NCI-H2196 (cell line): ENCODE results near the gene PSEN1.

Experiments
- DNase-seq: peaks from one replicate; lab custom pipeline; 2025; ENCODE audit not compliant: unreplicated experiment; lab: John Stamatoyannopoulos, UW

The PSEN1 gene

DNA sequence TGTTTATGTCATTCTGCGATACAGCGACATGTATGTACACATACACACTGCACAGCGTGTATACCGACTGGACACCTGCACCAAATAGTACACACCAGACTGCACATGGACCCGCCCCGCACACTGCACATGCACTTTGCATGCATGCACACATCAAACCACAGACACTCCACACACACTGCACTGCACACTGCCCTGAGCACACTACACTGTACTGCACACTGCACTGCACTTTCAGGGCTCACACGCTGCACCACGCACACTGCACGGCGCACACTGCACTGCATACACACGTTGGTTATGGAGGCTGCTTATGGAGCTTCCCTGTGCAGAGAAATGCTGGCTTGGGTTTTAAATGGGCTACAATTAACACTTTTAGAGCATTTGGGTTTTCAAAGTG, 102.6 kb downstream of the PSEN1 start:
- DNase-seq: no peak

DNA sequence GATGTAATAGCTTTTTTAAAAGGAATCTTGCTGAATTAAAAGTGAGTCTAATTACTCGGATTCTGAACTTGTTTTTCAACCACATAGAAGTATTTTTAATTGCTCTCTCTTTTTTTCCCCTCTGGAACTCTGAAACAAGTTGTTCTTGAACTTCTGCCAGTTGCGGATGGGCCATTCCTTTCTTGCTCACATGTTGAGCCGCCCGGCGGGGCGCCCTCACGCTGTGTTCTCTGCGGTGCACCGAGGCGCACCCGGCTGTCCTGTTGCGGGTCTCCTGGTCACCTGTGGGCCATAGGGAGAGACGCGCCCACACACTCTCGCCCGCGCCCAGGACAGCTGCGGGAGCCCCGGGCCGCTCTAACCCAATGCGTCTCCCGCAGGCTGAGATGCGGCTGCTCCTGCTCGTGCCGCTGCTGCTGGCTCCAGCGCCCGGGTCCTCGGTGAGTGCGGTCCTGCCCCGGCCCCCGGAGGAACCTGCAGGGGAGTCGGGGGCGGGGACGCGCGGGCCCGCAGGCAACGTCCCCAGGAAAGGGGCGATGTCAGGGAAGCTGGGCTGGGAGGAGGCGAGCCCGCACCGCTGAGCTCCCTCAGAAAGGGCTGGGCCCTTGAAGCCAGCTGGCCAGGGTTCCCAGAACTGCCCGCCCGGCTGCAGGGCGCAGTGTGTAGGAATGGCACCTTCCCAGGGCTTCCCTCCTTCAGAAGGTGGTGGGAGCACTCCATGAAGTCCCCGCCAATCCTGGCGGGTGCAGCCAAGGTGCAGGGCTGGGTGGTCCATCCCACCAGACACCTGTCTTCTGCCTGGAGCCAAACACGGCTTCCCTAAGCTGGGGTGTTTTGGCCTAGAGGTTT, 103.3 kb downstream of the PSEN1 start:
- no peak for DNase-seq

DNA sequence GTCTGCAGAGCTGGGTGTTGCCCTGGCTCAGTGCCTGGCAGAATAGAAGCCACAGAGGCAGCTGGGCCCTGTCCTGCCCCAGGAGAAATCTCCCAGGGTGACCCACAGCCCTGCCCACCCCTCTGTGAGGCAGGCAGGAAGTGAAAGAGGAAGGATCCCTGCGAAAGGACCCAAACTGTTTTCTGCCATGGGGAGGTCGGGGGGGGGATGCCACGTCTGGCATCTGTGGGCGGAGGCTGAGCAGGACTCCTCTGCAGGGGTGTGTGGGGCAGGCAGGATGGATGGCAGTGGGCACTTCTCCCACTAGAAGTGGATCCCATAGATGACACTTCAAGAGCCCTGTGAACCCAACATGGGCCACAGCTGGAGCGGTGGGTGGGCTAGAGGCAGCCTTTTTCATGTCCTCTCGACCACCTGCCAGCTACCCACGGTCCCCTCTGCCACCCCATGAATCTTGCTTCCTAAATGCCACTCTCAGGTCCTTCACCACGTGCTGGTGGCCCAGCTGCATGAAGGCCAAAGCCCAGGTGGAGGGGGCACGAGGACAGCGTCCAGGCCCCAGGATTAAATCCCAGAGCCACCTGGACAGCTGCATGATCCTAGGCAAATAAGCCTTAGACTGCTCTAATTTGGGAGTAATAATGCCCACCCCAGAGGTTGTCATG, 104.6 kb downstream of the PSEN1 start:
- DNase-seq: no peak

DNA sequence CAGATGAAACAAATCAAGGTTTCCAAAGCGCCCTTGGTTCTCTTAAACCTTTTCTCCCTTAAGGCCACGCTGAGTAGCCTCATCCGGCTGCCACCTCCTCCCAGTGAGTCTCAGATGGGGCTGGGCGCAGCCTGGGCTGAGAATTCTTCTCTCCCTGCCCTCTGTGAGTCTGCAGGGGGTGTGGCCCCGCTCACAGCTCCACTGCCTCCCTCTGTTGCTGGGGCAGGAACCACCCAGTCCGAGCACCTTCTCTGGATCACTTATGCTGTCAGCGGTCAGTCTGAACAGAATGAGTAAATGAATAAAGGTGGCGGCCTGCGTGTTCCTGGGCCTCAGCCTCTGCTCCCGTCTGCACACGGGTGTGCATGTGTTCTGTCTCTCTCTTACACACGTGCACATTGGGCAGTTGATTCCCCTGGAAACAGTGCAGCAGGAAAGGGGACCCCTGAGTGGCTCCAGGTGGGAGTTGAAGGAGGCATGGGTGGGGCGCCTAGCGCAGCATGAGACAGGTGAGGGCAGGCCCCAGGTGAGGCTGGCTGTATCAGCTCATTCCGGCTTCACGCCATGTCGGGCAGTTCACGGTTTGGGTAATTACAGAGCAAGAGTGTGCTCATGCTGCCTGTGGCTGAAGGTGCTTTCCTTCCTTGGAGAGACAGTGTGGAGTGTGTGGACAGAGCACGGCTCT, 105.3 kb downstream of the PSEN1 start:
- no peak for DNase-seq

DNA sequence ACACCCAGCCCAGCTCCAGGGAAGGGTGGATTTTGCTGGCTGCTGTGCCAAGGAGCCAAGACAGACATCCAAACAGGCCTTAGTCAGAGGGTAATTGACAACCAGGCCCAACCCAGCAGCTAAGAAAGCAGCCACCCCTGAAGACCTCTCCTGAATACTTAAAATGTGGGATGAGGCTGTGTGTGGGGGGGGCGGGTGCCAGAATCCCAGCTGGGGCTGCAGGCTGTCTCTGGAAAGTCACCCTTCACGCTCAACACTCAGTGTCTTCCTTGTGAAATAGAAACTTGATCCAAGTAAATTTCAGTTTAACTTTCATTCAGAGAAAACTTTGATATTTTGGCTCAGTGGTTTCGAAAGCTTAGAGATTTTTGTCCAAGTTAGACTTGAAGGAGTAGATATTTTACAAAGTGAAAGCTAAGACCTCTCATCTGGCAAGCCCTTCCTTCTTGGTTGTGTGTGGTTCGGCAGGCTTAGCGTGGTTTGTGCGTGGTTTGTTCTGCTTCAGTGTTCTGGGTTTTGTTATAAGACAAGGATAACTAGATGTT, 106.1 kb downstream of the PSEN1 start:
- DNase-seq: no peak

DNA sequence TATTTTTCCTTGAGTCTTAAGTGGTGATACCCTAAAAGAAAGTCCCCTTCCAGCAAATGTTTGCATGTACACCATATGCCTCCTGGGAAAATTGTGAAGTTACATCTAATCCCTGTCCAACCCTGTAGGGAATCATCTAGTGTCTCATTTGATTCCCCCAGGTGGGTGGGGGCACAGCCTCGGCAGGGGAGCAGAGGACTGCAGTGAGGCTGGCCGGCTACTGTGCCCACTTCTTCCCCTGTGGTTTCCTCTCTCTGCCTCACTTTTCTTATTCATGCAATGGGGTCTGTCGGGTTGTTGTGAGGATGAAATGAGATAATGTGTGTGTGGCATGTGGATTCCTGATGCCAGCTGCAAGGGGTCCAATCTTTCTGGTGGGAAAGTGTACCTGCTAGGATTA, 107.0 kb downstream of the PSEN1 start:
- no peak for DNase-seq

DNA sequence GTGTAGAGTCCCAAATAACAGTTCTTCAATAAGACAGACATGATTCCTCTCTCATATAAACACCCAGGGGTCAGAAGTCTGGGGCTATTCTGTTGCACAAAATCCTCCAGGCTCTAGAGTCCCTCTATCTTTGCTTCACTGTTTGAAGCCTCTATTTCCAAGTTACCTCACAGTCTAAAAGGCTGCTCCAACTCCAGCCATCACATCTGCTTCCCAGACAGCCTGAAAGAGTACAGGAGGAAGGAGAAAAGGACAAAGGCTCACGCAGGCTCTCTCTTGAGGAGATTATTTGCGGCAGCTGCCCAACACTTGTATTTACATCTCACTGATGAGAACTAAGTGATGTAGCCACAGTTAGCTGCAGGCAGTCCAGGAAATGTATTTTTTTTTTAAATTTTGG, 107.4 kb downstream of the PSEN1 start:
- no peak for DNase-seq

DNA sequence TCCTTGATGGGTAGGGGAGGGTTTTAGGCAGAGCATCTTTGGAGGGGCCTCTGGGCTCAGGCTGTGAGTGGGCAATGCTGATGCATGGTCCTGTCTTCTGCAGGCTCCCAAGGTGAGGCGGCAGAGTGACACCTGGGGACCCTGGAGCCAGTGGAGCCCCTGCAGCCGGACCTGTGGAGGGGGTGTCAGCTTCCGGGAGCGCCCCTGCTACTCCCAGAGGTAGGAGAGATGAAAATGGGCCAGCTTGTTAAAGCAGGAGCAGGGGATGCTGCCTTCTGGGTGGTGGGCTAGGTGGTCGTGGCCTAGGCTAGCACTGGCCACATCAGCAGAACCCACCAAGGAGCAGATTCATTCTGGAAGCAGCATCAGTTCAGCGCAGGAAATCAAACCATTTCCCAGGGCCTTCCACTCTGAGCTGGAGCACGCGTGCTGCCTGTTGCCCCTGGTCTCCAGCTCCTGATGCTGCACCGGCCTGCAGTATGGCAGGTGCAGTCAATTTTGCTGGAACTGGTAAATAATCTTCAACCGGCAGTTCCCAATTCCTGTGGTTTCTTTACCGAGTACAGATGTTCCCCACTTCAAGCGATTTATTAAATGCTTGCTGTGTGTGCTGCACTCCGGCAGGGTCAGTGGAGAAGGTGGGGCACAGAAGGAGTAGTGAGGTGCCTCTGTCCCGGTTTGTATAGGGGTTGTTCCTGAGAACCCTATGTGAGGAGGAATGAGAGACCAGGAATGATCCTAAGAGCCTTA, 108.4 kb downstream of the PSEN1 start:
- no peak for DNase-seq

DNA sequence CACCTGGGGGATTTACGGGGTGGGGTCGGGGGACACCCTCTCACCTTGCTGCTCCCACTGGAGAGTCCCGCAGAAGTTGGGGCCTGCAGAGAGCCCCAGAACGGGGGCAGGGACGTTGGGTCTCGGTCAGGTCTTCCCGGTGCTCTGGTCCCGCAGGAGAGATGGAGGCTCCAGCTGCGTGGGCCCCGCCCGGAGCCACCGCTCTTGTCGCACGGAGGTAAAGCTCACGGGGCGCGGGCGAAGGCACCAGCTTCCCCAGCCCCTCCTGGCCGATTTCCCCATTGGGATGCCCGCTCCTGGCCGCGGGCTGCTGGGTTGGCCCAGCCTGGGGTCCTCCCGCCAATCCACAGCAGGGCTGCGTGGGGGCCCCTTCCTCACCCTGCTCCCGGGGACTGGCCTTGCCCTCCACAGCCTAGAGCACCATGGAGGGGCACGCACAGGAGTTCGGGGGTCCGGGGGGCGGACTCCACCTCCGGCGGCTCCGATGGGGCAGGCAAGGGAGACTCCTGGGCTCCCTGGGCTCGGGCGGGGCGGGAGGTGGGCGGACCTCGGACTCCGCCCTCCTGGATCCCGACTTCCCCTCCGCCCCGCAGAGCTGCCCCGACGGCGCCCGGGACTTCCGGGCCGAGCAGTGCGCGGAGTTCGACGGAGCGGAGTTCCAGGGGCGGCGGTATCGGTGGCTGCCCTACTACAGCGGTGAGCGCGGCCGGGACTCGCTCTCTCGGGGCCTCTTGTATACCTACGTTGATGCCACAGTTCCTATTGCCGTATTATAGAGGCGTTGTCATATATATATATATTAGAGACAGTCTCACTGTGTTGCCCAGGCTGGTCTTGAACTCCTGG, 109.4 kb downstream of the PSEN1 start:
- DNase-seq: peak; percentile 19

DNA sequence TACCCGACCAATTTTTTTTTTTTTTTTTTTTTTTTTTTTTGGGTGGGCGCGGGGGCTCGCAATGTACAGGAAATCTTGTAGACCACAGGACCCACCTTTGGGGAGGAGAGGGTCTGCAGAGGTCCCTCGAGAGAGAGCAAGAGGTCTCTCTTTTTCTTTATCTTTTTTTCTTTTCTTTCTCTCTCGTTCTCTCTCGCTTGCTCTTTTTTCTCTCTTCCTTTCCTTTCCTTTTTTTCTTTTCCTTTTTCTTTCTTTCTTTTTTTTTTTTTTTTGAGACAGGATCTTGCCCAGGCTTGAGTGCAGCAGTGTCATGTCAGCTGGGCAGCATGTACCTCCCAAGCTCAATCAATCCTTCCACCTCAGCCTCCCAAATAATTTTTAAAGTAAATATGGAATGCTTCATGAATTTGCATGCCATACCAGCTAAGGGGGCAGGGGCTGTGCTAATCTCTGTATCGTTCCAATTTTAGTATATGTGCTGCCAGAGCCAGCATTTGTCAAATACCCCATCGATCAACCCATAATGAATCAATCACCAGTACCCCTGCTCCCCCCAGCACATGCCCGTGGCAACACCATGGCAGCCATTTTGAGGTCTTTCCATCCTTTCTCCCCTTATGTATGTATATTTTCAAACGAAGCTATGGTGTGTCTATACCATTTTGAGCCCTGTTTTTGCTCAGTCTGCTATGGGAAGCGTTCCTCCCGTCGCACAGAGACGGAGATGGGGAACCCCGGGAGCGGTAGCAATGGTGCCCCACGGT, 110.3 kb downstream of the PSEN1 start:
- DNase-seq: no peak

DNA sequence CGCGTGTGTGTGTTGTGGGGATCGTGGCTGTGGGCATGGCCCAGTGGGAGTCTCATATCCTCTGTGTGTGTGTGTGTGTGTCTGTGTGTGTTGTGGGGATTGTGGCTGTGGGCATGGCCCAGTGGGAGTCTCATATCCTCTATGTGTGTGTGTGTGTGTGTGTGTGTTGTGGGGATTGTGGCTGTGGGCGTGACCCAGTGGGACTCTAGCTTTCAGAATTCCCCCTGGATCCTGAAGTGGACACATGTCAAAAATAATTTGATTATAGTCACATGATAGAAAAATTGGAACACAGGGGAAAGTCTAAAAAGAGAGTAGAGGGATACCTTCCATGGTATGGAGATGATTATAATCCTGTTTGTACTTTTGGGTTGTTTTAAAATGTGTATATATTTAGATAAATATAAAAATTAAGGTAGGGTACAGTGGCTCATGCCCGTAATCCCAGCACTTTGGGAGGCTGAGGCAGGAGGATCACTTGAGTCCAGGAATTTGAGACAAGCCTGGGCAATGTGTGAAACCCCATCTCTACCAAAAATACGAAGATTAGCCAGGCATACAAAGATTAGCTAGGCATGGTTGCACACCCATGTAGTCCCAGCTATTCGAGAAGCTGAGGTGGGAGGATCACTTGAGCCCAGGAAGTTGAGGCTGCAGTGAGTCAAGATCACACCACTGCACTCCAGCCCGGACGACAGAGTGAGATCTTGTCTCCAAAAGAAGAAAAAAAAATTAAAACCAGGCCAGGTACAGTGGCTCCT, 112.0 kb downstream of the PSEN1 start:
- DNase-seq: no peak

DNA sequence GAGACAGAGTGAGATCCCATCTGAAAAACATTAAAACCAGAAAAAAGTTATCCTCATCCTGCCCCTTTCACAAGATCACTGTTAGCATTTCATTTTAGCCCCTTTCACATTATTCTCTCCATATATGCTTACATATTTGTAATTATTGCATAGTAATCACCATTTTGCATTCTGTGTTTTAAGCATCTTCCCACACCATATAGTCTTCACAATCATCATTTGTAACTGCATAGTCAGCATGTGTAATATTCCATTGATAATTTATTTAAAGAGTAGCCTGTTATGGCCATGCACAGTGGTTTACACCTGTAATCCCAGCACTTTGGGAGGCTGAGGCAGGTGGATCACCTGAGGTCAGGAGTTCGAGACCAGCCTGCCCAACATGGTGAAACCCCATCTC, 112.8 kb downstream of the PSEN1 start:
- no peak for DNase-seq

DNA sequence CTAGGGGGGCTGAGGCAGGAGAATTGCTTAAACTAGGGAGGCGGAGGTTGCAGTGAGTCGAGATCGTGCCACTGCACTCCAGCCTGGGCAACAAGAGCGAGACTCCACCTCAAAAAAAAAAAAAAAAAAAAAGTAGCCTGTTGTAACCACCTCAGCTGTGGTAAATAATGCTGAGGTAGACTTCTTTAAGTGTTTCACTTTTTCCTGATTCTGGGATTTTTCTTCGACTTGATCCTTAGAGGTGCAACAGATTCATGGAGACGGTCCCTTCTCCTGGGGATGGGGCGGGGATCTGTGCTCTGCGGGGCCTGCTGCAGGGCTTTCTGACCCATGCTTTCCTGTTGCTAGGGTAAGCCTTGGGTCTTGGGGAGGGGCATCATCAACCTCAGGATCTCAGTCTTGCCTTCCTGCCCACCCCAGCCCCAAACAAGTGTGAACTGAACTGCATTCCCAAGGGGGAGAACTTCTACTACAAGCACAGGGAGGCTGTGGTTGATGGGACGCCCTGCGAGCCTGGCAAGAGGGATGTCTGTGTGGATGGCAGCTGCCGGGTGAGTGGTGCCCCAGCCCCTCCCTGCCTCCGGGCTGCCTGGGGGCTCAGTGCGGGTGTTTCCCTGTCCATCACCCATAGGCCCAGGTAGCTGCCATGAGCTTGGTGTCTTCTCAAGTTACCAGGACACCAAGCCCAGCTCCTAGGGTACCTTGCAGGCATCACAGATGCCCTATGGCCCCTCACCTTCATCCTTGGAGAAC, 113.4 kb downstream of the PSEN1 start:
- no peak for DNase-seq

DNA sequence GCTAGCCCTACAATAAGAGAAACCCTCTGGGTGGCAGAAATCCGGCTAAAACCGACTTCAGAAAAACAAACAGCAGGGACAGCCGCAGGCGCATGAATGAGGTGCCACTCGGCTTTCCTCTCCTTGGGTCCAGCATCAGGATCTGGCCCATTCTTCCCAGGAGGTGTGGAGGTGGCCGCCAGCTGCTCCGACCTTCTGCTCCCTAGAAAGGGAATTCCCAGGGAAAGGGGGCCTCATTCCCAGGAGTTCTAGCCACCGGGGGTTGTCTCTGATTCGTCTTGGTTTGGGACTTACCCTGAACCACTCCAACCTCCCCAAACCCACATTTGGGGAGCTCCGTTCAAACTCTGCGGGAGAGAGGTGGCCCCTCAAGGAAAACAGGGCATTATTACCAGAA, 114.0 kb downstream of the PSEN1 start:
- DNase-seq: no peak

DNA sequence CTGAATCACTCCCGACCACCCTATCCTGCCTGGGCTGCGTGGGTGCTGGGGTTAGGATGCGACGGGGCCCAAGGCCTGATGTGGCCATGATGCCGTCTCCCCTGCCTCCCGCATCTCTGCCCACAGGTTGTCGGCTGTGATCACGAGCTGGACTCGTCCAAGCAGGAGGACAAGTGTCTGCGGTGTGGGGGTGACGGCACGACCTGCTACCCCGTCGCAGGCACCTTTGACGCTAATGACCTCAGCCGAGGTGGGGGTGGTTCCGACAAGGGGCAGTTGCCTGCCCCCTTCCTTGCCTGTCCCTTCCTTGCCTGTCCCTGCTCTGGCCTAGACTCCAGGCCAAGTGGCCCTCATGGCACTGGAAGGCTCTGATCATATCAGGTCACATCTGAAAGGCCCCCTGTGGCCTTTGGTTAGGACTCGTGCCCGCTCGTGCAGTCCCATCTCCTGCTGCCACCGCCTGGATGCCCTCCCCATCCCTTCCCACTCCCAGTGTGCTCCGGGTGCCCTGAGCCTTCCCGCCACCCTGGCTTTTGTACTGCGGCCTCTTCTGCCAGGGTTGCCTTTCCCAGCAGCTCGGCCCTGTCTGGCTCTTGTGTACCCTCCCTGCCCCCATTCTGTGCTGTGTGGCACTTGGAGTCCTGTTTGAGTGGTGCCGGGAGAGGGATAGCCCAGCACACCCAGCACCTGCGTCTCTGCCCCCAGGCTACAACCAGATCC, 114.6 kb downstream of the PSEN1 start:
- DNase-seq: peak; percentile 56

DNA sequence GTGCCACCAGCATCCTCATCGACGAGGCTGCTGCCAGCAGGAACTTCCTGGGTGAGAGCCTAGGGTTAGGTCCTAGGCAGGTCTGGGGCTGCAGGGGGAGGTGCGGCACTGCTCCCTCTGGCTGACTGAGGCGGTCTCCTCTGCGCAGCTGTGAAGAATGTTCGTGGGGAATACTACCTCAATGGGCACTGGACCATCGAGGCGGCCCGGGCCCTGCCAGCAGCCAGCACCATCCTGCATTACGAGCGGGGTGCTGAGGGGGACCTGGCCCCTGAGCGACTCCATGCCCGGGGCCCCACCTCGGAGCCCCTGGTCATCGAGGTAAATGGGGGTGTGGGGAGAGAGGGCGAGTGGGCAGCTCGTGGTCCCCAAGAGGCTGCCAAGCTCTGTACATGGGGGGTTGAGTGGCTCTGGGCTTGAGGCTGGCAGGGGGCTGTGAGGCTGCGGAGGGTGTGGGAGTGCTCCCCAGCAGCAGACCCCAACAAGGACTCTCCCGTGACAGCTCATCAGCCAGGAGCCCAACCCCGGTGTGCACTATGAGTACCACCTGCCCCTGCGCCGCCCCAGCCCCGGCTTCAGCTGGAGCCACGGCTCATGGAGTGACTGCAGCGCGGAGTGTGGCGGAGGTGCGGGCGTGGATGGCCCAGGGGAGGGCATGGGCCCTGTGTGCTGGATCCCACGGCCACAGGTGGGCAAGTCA, 115.4 kb downstream of the PSEN1 start:
- DNase-seq: no peak
